GM10847 (cell line): ENCODE data around the gene EPHB2.

ENCODE experiments used
- POLR2A ChIP-seq: IDR thresholded peaks from 2 replicates; pipeline ENCODE4 v1.6.1; 2011; ENCODE audit not compliant: insufficient read length; ENCODE audit errors: extremely low read depth

The EPHB2 gene

DNA sequence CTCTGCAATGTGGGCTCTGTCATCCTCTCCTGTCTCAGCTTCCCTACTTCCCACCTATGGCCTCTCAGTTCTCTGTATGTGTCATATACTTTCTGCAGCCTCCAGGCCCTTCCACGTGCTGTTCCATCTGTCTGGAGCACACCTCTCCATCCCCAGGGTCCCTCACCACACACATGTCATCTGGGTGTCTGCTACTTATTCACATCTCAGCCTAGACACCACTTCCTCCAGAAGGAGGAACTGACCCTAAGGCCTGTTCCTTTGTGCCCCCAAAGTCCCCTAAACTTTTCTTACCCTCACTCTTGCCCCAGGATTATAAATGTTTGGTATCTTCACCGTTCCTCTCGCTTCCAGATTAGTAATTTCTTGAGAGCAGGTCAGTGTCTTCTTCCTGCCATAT is 251.9 kb downstream of the EPHB2 start:
- no peak for TF ChIP-seq POLR2A

DNA sequence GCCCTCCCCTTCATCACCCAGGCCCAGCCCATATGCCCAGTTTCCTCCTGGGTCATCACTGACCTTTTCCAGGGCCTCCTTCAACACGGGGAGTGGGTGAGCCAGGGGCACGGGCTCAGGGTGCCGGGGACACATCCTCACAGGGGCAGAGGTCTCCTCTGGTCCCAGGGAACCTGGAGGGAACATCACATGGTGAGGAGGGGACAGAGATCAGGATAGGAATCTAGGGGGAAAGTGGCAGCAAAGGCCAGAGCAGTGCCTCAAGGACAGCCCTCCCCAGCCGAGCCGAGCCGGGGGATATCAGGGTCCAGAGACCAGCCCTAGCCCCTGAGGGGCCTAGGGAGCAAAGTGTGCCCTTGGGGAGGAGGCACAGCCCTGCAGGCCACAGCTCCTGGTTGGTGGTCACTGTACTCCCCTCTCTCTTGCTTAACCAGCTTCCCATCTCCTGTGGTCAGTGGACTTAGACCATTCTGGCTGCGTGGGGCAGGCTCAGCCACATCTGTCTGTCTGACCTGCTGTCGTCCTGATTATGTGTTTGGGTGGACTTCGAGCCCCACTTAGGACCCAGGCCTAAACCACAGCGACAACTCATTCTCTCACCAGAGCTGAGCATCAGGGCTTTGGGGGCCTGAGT is 252.5 kb downstream of the EPHB2 start:
- TF ChIP-seq POLR2A, result no peak

DNA sequence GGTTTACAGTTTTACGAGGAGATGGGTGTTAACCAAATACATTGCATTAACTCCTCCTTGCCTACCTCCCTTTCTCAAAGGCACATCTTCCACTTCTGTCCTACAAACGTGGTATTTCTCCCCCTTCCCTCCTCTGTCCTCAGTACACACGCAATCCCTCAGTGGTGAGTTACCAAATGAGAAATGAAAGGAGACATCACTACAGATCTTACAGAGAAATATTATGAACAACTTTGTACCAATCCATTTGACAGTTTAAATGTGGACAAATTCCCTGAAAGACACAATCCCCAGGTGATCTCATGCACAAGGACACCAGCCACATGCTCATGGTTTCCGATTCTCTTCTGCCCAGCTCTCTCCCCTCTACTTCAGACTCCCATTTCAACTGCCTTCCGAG is 255.7 kb downstream of the EPHB2 start:
- no peak for TF ChIP-seq POLR2A

GRCh38 chr1:22967833-22968232 is 257.2 kb downstream of the EPHB2 start:
- TF ChIP-seq POLR2A, result no peak

- TF ChIP-seq POLR2A, result no peak
Observed at GRCh38 chr1:22969304-22969709, 258.7 kb downstream of the EPHB2 start.

DNA sequence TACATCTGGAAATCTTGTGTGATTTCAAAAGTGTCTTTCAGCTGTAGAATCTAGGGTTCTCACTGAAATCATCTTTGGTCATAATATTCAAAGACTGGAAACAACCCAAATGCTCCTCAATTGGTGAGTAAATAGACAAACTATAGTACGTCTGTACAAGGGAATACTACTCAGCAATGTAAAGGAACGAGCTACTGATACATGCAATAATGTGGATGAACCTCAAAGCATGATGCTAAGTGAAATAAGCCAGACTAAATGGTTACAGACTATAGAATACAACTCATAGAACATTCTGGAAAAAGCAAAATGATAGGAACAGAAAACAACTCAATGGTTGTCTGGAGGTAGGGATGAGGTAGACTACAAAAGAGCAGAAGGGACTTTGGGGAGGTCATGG is 259.5 kb downstream of the EPHB2 start:
- TF ChIP-seq POLR2A, result no peak
